HG03196 (cell line): ENCODE data around the gene SLC25A13.
"Not testable (repeated sequence)": the region's sequence is repeated elsewhere in the genome, so short reads cannot be mapped to it uniquely, and the experiment has no call there.

ENCODE experiments used
- ATAC-seq: cut with Tn5 transposase; IDR thresholded peaks from one replicate; pipeline ENCODE4 v1.9.1; 2021; ENCODE audit not compliant: unreplicated experiment

The SLC25A13 gene

DNA sequence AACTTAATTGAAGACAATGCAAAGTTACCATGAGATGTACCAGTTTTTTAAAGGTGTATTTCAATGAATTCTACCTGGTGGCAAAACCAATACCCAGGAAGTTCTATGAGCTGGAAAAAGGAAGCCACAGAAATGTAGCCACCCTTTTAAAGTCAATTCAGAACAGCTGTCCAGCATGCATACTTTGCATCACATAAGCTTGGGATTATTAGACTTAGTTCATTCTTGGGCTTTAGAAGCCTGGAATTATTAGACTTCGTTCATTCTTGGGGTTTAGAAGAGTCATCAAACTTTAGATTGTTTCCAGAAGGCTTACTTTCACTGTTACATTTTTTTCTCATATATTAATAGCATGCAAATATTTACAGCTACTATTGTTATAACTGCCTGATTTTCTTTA is 20.9 kb downstream of the SLC25A13 start:
- ATAC-seq, result no peak

DNA sequence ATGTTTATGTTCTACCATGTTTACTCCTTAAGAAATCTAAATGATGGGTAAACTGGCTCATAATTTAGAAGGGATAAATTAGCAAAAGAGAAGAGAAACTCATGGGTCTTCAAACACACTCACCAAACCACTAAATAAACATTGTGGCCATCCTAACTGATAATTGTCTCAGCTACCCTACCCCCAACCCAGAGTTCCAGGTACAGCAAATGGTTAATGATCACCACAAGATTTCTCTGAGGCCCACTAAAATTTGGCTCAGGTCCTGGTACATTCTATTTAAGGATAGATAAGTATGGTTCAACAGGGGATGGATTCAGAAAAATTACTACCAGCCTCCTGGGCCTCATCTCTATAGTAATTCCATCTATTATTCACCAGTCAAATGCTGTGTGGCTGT is 21.4 kb downstream of the SLC25A13 start:
- ATAC-seq, result no peak

DNA sequence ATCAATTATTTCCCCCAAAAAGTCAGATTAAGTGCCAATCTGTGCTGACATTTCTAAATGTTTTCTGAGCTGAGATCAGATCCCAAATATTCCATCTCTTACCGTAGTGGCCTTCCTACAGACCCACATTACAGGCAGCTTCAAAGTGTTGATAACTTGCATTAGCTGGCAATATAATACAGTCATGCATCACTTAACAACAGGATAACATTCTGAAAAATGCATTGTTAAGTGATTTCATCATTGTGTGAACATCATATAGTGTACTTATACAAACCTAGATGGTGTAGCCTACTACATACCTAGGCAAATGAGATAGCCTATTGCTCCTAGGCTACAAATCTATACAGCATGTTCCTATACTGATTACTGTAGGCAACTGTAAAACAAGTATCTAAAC is 22.4 kb downstream of the SLC25A13 start:
- no peak for ATAC-seq

DNA sequence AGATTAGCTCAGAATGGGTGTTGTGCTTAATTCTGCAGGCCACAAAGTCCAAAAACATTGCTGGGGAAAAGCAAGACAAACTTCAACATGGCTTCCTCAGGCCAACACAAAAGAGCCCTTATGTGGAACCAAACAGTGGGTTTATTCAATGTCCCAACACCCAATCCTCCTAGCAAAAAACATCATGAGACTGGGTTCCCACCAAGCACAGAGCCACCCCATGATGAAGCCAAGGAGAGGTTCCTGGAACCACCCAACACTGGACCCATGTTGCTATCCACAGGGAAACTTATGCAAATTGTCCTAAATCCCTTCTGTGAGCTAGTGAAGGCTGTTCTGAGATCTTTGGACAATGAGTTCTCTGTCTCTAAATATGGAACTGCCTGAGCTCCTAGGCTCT is 24.0 kb downstream of the SLC25A13 start:
- ATAC-seq, result no peak

DNA sequence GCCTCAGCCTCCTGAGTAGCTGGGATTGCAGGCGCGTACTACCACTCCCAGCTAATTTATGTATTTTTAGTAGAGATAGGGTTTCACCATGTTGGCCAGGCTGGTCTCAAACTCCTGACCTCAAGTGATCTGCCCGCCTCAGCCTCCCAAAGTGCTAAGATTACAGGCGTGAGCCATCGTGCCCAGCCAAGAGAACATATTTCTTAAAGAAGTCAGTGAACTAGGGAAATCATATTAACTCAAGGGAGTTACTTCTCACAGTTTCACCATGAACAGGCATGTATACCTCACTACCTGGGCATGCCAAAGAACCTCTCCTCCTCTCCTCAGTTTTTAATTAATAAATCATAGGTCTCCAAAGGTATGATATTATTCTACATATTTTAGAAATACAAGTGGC is 24.5 kb downstream of the SLC25A13 start:
- ATAC-seq, result not testable (repeated sequence)

DNA sequence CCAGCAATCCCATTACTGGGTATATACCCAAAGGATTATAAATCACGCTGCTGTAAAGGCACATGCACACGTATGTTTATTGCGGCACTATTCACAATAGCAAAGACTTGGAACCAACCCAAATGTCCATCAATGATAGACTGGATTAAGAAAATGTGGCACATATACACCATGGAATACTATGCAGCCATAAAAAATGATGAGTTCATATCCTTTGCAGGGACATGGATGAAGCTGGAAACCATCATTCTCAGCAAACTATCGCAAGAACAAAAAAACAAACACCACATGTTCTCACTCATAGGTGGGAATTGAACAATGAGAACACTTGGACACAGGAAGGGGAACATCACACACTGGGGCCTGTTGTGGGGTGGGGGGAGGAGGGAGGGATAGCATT is 28.0 kb downstream of the SLC25A13 start:
- not testable (repeated sequence) for ATAC-seq

DNA sequence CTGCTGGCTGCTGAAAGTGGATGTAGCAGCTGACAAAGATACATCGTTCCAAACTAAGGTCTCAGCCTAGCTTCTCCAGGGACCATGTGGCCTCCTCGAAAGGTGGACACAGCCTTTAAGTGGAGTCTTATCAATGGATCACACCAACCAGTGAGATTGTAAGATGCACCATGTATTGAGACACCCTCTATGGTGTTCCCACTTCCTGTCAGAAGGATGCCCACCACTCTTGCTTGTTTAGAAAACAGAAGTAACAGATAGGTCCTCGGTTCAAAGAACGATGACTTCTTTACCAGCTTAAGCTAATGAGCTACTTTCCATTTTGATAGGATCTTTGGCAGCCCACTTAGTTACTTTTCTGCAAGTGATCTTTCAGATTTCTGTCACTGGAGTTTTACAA is 34.3 kb downstream of the SLC25A13 start:
- ATAC-seq, result no peak

DNA sequence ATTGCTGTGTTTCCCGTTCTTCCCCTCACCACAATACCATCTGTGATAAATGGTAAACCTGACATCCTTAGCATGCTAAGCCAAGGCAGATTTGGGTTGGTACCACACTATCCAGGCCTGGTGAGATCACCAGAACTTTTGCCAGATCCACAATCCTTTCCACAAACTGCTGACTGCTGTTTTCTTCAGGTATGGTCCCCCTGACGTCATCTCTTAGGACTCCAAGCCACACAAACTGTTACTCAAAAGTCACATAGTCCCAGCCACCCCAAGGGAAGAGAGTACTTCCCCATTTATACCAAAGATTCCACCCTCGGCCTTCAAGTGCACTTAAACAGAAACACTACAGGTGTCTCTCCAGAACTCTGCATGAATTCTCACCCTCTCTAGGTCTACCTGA is 34.8 kb downstream of the SLC25A13 start:
- no peak for ATAC-seq

DNA sequence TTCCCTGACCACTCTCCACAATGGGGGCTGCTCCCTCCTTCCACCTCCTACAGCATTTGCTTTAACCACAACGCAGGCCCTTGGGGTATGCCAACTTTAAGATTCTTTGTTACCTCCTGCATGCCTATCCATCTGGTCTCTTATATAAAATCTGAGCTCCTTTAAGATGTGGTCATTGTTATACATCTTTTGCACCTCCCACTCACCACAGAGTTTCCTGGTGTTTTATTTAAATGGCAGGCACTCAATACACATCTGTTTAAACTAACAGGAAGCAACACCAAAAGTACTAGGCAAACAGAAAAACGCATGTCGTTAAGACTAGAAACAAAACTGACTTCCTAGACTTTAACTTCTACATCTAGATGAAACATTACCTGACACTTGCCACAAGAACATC is 36.3 kb downstream of the SLC25A13 start:
- ATAC-seq, result peak; percentile 79

DNA sequence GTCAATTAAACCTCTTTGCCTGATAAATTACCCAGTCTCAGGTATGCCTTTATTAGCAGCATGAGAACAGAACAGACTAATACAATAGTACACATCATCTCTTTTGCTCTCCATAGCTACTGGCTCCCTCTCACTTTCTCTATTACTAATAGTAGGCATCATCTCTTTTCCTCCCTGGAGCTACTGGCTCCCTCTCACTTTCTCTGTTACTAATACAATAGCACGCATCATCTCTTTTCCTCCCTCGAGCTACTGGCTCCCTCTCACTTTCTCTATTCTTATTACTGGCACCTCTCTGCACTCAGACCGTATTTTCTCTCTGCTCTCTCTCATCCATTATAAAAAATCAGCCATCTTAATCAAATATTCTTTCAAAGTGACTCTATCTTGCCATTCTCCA is 37.1 kb downstream of the SLC25A13 start:
- ATAC-seq, result peak; percentile 63

DNA sequence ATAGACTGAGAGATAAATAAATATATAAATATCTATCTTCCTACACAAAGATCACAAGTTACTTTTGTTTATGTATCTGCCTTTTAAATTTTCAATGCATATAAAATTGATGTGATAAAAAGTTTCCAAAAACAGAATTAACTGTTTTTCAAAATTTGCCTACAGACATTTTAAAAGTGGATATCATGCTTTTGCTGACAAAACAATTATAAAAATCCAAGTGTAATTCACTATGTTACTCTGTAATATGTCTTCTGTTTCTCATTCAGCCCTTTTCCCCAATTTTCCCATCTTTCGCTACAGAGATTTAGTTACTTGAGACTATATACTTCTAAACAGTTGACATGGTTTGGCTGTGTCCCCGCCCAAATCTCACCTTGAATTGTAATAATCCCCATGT is 37.7 kb downstream of the SLC25A13 start:
- ATAC-seq, result no peak

DNA sequence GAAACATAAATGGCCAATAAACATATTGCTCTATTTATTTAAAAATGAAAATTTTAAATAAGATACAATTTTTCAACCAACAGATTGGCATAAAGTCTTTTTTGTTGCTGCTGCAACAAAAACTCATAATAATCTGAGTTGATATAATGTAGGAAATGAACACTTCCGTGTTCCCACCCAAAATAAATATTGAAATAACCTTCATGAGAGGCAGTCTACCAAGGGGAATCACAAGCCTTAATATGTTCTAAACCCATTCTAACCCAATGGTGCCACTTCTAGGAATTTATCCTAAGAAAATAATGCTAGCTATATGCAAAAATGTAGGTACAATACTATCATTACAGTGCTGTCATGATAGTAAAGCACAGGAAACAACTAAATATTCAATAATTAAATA is 39.1 kb downstream of the SLC25A13 start:
- no peak for ATAC-seq

DNA sequence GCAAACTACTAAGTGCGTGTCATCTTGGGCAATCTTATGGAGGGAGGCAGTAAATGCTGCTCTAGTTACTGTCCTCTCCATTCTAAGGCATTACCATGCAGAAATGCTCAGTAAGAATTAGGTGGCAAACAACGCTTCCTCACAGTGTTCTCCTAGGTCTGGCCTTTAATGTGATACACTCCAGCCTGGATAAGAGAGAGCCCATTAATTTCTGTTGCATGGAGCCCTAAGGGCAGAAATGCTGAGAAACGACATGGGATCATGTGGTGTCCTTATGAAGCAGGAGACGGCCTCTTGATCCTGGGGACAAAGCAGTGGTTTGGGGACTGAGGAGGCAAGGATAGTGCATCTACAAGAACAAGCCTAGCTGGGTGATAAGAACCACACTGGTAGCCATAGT is 44.0 kb downstream of the SLC25A13 start:
- no peak for ATAC-seq

DNA sequence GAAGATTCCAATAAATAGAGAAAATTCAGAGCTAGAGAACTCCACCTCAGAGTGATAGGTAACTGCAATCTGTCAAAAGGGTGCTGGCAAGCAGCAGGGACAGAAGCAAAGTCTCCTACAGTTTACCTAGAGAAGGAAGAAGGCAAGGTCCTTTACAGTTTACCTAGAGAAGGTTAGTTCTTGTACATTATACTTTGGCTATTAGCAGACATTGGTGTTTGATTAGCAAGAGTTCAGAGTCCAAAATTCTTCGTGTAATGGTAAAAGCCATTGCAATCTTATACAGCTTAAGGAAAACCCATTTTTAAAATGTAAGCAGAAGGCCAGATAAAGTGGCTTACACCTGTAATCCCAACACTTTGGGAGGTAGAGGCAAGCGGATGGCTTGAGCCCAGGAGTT is 45.9 kb downstream of the SLC25A13 start:
- no peak for ATAC-seq

DNA sequence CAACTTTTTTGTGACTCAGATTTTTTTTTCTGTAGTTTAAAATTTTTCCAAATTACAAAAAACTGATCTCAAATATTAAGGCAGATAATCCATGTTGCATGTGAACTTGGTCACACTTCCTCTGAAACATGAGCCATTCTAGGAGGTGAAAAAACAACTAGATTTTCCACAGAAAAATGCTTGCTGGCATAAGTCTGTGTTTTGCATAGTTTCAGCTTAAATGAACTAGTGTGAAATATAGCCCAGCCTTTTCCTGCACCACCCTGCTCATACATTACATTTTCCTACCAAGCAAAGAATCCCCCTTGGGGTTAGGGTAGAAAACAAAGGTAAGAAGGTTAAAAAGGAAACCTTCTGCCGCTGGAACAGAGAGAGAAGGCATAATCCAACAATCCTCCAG is 48.2 kb downstream of the SLC25A13 start:
- no peak for ATAC-seq

DNA sequence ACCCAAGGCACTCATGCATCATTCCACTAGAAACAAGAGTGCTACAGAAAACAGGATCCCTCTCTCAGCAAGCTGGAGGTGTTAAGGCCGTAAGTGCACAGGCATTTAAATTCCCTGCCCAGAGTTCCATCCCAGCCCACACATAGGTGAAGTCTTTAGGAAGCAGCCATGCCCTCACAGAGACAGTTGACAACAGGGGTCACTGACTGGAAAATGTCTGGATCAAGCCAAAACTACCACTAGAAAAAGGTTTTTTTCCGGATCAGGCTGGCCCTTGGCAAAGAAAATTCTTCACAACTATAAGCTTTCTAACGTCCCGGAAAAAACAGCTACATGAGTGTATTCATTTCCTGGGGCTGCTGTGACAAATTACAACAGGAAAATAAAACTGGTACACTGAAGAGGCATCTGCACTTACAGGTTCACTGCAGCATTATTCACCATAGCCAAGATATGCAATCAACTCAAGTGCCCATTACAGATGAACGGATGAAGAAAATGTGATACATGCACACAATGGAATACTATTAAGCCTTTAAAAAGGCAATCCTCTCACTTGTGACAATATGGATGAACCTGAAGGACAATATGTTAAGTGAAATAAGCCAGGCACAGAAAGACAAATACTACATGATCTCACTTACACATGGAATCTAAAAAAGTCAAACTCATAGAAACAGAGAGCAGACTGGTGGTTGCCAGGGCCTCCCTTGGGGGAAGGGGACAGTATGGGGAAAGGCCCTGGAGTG is 52.5 kb downstream of the SLC25A13 start:
- ATAC-seq, result no peak

DNA sequence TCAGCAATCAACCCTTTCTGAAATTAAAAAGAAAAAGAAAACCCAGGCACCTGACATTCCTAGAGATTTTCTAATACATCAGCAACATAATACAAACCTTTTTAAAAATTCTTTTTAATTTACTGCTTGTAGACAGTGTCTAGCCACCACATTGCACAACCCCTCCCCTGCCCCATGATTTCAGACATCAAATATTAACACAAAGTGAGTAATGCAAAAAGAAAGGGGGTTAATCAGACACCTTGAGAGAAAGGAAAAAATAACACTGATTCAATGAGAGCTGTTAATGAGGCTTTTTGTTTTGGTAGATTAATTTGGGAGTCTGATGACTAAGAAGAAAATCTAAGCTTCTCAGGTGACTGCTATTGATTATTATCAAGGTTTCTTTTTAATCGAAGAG is 55.3 kb downstream of the SLC25A13 start:
- ATAC-seq, result no peak

DNA sequence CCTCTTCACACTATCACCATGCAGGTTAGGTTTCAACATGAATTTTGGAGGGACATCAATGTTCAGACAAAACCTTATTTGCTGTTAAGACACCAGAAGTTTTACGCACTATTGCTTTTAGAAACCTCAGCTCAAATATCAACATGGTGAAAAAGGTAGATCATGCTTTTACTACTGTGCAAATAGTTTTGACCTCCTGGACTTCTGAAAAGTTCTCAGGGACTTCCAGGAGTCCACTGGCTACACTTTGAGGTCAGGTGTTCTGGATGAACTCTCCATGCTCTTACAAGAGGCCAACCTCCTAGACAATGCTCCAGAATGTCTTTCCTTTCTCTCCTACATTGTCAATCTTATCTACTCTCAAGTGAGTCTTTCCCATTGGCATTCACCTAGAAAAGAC is 55.9 kb downstream of the SLC25A13 start:
- ATAC-seq, result no peak

DNA sequence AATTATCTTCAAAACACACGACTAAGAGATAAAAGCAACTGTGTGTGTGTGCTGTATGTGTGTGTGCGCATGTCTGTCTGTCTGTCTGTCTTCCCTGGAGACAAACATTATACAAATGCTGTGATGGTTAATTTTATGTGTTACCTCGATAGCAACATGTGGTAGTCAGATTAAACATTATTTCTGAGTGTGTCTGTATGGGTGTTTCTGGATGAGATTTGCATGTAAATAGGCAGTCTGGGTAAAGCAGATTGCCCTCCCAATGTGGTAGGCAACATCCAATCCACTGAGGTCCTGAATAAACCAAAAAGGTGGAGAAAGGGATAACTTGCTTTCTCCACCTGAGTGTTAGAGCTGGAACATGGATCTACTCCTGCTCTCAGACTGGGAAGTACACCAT is 67.9 kb downstream of the SLC25A13 start:
- no peak for ATAC-seq

DNA sequence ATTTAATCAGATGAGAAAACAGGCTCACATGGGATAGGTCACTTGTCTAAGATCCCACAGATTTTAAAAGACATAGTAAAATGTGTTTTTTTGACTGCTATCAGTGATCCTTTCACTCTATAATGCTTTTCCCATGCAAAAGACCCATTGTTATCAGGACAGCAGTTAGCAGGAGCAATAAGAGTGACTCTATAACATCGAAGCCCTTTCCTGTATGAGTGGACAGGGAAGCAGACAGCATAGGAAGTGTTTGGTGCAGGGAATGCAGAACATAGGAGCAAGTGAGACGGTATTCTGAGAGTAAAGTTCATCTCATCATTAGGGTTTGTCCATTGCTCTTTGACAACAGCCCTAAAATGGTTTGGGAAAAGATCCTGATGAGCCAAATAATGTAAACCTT is 68.5 kb downstream of the SLC25A13 start:
- no peak for ATAC-seq

DNA sequence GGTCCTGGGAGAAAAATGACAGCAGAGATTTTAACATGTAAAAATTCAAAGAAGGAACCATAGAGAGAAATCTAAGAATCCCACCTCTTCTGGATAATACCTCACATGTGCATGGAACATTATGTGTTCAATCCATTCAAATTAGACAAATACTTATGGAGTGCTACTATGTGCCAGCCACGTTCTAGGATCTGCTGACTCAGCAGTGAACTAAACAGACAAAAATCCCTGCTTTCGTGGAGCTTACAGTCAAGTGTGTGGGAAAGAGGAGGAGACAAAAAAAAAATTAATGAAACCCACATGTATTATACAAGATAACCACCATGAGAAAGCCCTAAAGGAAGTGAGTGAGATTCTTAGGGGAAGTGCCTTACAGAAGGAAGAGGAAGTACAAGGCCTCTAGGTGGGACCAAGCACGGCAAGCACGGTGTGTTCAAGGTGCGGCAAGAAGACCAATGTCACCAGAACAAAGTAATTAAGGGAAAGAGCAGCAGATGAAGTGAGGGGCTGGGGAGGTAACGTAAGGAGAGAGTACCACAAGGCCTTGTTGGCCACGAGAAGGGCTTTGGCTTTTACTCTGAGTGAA is 71.0 kb downstream of the SLC25A13 start:
- ATAC-seq, result no peak

DNA sequence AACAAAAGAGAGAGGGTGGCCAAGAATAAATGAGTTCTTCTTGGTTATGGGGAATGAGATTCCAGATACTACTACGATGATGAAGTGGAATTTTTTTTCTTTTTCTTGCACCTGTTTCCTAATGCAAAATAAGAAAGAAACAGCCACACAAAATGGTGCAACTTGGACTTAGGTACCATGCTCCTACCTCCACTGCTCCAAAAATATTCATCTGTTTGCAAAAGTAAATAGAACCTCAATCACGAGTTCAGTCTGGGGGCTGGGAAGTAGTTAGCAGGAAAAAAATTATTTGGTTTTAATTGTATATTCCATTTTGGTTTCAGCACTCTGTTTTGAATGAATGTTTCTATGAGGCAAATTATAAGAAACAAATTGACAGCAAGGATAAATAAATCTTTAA is 73.5 kb downstream of the SLC25A13 start:
- ATAC-seq, result no peak

DNA sequence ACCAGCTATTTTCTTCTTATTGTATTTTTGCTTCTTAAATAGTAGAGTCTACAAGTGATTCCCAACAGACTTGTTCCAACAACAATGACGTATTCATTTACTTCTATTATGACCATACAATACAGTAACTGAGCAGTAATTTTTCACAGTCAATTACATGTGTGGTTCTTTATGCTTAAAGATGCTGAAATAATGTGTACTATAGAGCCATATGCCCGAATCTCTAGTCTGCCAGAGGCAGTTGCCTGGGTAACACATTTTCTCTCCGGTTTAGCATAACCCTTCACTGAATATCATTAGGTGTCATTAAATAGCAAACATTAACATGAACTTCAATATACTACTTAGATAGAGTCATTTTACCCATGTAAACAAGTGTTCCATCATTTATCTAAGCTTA is 75.0 kb downstream of the SLC25A13 start:
- ATAC-seq, result no peak
